Heart left ventricle (tissue), 16 donors: ENCODE measurements around the gene MEST. TPM values are rescaled to one million over a fixed set of nuclear protein-coding genes. Genes with fewer than 3 reads are reported as not detected.
A peak's percentile ranks its signal among the peaks of the same experiment; 100 is the strongest.

Source experiments
- ATAC-seq, 4 donors: fragments of 200-7000 bp; cut with Tn5 transposase; one replicate each; pipeline ENCODE4 v1.9.1; 2020 to 2022; ENCODE audit warnings: moderate library complexity in 4 of 4, mild to moderate bottlenecking in 3 of 4, moderate number of reproducible peaks in 1 of 4
- DNase-seq, 5 donors: peaks; one replicate each; pipeline ENCODE4 v3.0.0-alpha.2; 2020
- H3K27ac ChIP-seq, 12 donors: fragments of 200-600 bp; sonication (generic) in 4 of 12; one replicate each; pipeline versions ENCODE4 v1.5.0 to v1.8.0; 2016 to 2022; ENCODE audit warnings: mild to moderate bottlenecking in 2 of 12
- H3K27me3 ChIP-seq, 9 donors: fragments of 200-600 bp; sonication (generic) in 2 of 9; one replicate each; pipeline versions ENCODE4 v1.5.1 to v1.8.0; 2016 to 2022; ENCODE audit warnings: mild to moderate bottlenecking in 3 of 9
- H3K36me3 ChIP-seq, 9 donors: fragments of 200-600 bp; sonication (generic) in 2 of 9; one replicate each; pipeline versions ENCODE4 v1.5.0 to v1.8.0; 2018 to 2022; ENCODE audit warnings: mild to moderate bottlenecking in 2 of 9
- H3K4me1 ChIP-seq, 12 donors: fragments of 200-600 bp; sonication (generic) in 4 of 12; one replicate each; pipeline versions ENCODE4 v1.5.0 to v1.8.0; 2016 to 2022; ENCODE audit warnings: mild to moderate bottlenecking in 3 of 12
- H3K4me3 ChIP-seq, 12 donors: fragments of 200-600 bp; sonication (generic) in 4 of 12; one replicate each; pipeline versions ENCODE4 v1.5.0 to v1.8.0; 2017 to 2022; ENCODE audit warnings: mild to moderate bottlenecking in 9 of 12, moderate library complexity in 4 of 12
- H3K9me3 ChIP-seq, 12 donors: fragments of 200-600 bp; sonication (generic) in 4 of 12; one replicate each; pipeline versions ENCODE4 v1.5.0 to v1.8.0; 2016 to 2022; ENCODE audit warnings: mild to moderate bottlenecking in 1 of 12
- POLR2A ChIP-seq, 2 donors: fragments of 450-650 bp; IDR thresholded peaks; one replicate each; pipeline ENCODE4 v1.6.1; 2017; ENCODE audit warnings: antibody characterized with exemption in 2 of 2, mild to moderate bottlenecking in 2 of 2, moderate library complexity in 2 of 2
- WGBS, 4 donors: extraction: QIAGEN DNeasy Blood & Tissue Kit in 2 of 4; methylation state at CpG; one replicate each; pipeline versions ENCODE4 v1.1.5 to v1.1.7; 2013 to 2018; 5-methylcytosine and 5-hydroxymethylcytosine counted together
- intact Hi-C, 10 donors: fragments of 100-400 bp; cut with DNase I; formaldehyde crosslinking; loops; one replicate each; pipeline versions ENCODE4 v1.11.1 to v1.14.2; 2022
- polyA plus RNA-seq, 2 donors: library from polyadenylated mRNA; stranded (reverse); fragments of 200-250 nt; gene quantifications; one replicate each; pipeline ENCODE4 v1.2.3, GENCODE V29; 2013
- total RNA-seq, 9 donors: library from RNA; depleted of rRNA in 2 of 9; stranded (reverse); fragments of >200 nt in 2 of 9; fragmentation: NEBNext Ultra II Directional in 3 of 9; extraction: Animal tissue kit (Norgen Biotek cat#: 25700) in 3 of 9; gene quantifications; one replicate each; pipeline versions ENCODE4 v1.1.0 to v1.2.4, GENCODE V29; 2016 to 2023
- TF ChIP-seq, protein P1 (sequence below), 12 donors: fragments of 200-600 bp; sonication (generic) in 4 of 12; IDR thresholded peaks; one replicate each; pipeline versions ENCODE4 v1.5.0 to v1.8.0; 2018 to 2022; ENCODE audit warnings: antibody characterized with exemption in 12 of 12, mild to moderate bottlenecking in 5 of 12
- donor health status: ischemic (EF 13 %, LVEDD 7.1; RV severe dilation, severe dysfunction).
- donor health status: healthy with polysubstance abuse.
- donor health status: DM: no; HTN: yes; CAD: no.
- donor health status: DM: no; HTN: no; CAD: no.
- donor health status: ischemic (EF 25% LVEDD 6.9; RV normal size, moderate dysfunction).
- donor health status: ischemic (EF 25% LVEDD 5.7; RV mildly dilated, moderate dysfunction).
- donor health status: healthy.
- donor health status: DM: yes; HTN: yes; CAD: no.
- donor health status: ischemic (EF 35%, LVEDD 5.7; RV mildly dilated, moderate dysfunction).
- donor health status: nonischemic (EF 11% LVEDD 7.7; RV severe dilation, severe dysfunction).
- donor health status: DM: yes; HTN: yes; CAD: no.
- donor health status: PGD.
- donor health status: ischemic (EF 29% LVEDD 5.4; RV normal size, mild dysfunction).
- donor health status: nonischemic (EF 23%, LVEDD 6.1; RV moderate dilation, normal function).

MEST gene
- total and polyA plus RNA-seq, 11 donors, result 0.79 to 46.0 (median 4.2) TPM

DNA sequence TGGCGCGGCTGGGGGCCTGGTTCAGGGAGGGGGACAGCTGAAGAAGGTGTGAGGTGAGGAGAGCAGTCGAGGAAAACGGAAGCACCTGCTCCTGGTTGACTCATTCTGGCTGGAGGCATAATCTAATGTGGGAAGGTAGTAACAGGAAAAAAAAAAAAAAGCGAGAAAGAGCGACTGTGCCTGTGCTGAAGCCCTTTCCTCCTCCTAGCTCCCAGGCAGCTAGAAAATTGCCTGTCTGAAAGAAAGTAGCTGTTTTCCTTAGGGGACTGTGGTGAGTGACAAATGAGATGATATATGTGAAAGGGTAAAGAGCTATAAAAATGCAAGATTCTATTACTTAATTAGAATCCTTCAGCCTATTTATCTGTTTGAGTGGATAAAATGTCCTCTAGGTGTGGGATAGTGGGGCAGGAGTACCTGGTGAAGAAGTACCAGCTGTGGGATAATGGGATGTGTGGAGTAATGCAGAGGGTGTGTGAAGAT is 4.9 kb upstream of the MEST start:
- H3K27me3 ChIP-seq, result peaks cover 0 to 33% (median 13%) of the 10 kb centered on the region in 9 donors
- DNase-seq, result no peak
- no peak for ATAC-seq
- 36 to 49% (median 41%) methylated on average over 6 of the region's 6 CpGs for WGBS, 4 donors
- peak overlapping the region in 10 of 12 donors; percentile 34 to 57 (median 53) for H3K4me3 ChIP-seq
- TF ChIP-seq, protein P1, sequence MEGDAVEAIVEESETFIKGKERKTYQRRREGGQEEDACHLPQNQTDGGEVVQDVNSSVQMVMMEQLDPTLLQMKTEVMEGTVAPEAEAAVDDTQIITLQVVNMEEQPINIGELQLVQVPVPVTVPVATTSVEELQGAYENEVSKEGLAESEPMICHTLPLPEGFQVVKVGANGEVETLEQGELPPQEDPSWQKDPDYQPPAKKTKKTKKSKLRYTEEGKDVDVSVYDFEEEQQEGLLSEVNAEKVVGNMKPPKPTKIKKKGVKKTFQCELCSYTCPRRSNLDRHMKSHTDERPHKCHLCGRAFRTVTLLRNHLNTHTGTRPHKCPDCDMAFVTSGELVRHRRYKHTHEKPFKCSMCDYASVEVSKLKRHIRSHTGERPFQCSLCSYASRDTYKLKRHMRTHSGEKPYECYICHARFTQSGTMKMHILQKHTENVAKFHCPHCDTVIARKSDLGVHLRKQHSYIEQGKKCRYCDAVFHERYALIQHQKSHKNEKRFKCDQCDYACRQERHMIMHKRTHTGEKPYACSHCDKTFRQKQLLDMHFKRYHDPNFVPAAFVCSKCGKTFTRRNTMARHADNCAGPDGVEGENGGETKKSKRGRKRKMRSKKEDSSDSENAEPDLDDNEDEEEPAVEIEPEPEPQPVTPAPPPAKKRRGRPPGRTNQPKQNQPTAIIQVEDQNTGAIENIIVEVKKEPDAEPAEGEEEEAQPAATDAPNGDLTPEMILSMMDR (IDR thresholded peaks at IDR 0.05), result no peak
- no peak for TF ChIP-seq POLR2A (IDR thresholded peaks at IDR 0.05)
- no peaks in the 10 kb centered on the region for H3K36me3 ChIP-seq
- peaks cover 0 to 35% (median 13%) of the 10 kb centered on the region in 12 donors for H3K4me1 ChIP-seq
- intact Hi-C loops, result loop anchor here in 5 of 10 donors (5.0 to 10.0 kb wide), 5 partner anchors 188 to 242 kb away; no protein-coding TSS in a partner anchor
- no peak overlapping the region for H3K27ac ChIP-seq
- H3K9me3 ChIP-seq, result no peaks in the 10 kb centered on the region

GRCh38 chr7:130488392-130489139 is 3.3 kb upstream of the MEST start:
- intact Hi-C loops, result loop anchor here in 5 of 10 donors (5.0 to 10.0 kb wide), 5 partner anchors 186 to 244 kb away; no protein-coding TSS in a partner anchor

DNA sequence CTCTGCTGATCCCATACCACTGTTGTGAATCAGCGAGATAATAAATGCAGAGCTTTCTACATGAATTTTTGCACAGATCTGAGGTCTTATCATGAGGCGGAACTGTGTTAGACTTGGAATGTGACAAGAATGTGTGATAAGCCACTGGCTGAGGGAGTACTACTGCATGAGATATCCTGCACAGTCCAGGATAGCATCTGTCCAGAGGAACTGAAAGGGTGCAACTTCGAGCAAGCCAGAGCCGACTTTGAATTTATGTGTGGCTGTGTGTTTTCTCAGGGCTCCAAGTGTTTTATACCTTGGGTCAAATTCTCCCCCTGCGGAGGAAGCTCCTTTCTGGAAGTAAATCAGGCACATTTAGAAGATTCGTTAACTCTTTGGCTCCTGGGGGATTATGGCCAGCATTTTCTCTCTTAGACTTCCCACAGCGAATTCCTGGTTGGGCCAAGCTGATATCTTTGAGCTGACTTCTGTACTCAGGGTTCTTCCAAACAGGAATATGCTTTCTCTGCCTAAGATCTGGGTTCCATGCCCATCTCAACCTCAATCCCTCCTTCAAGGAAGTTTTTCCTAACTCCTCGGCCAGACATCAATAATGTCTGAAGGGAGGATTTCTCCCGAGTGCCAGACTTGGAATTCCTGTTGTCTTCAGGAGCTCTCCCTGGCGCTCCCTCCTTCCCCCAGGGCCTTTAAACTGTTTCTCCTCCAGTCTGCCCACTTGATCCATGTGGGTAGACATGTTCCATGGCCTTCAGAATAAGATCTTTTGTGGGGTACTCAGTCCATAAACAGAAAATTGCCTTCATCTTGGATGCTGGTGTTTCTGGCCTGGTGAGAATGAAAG is 2.5 kb upstream of the MEST start:
- no peaks in the 10 kb centered on the region for H3K9me3 ChIP-seq
- intact Hi-C loops, result loop anchor here in 5 of 10 donors (5.0 to 10.0 kb wide), 5 partner anchors 185 to 245 kb away; no protein-coding TSS in a partner anchor
- H3K36me3 ChIP-seq, result no peaks in the 10 kb centered on the region
- TF ChIP-seq POLR2A (IDR thresholded peaks at IDR 0.05), result no peak
- TF ChIP-seq, protein P1 (IDR thresholded peaks at IDR 0.05), result no peak
- DNase-seq, result no peak
- ATAC-seq, result no peak
- H3K4me3 ChIP-seq, result no peak overlapping the region
- H3K4me1 ChIP-seq, result peaks cover 0 to 40% (median 16%) of the 10 kb centered on the region in 12 donors
- H3K27ac ChIP-seq, result peak overlapping the region in 1 of 12 donors; percentile 31
- peaks cover 0 to 43% (median 13%) of the 10 kb centered on the region in 9 donors for H3K27me3 ChIP-seq
- 60 to 72% (median 68%) methylated on average over 10 of the region's 10 CpGs for WGBS, 4 donors

More at GRCh38 chr7:130488392-130489139, 3.3 kb upstream of the MEST start:
- 70 to 81% (median 77%) methylated on average over 7 of the region's 7 CpGs for WGBS, 4 donors
- no peaks in the 10 kb centered on the region for H3K36me3 ChIP-seq
- no peak overlapping the region for H3K4me3 ChIP-seq
- no peaks in the 10 kb centered on the region for H3K9me3 ChIP-seq
- H3K27me3 ChIP-seq, result peaks cover 0 to 36% (median 13%) of the 10 kb centered on the region in 9 donors
- ATAC-seq (no peak), DNase-seq (no peak)
- TF ChIP-seq, protein P1 (IDR thresholded peaks at IDR 0.05), result no peak
- TF ChIP-seq POLR2A (IDR thresholded peaks at IDR 0.05), result no peak
- peaks cover 0 to 40% (median 16%) of the 10 kb centered on the region in 12 donors for H3K4me1 ChIP-seq
- H3K27ac ChIP-seq, result no peak overlapping the region
